Karpas-422 (cell line): ENCODE data around the gene GABBR1. TPM values are rescaled to one million over a fixed set of nuclear protein-coding genes. Genes with fewer than 3 reads are reported as not detected.

ENCODE experiments used
- DNase-seq: peaks from one replicate; pipeline ENCODE4 v3.0.0-alpha.2; 2015
- H2AFZ ChIP-seq: fragments of 200-600 bp; sonication (generic); 2 replicates; pipeline ENCODE4 v1.6.1; 2014; ENCODE audit warnings: antibody characterized with exemption, low read length, mixed read lengths
- H3K27ac ChIP-seq: fragments of 200-600 bp; sonication (generic); 2 replicates; pipeline ENCODE4 v1.5.1; 2014; ENCODE audit warnings: mild to moderate bottlenecking, low read length, moderate library complexity
- H3K27me3 ChIP-seq: fragments of 200-600 bp; sonication (generic); 2 replicates; pipeline ENCODE4 v1.6.1; 2014; ENCODE audit warnings: low read length, mixed read lengths
- H3K36me3 ChIP-seq: fragments of 200-600 bp; sonication (generic); 2 replicates; pipeline ENCODE4 v1.6.1; 2014; ENCODE audit warnings: low read length, mixed read lengths; ENCODE audit not compliant: insufficient read depth
- H3K4me1 ChIP-seq: fragments of 200-600 bp; sonication (generic); 2 replicates; pipeline ENCODE4 v1.6.1; 2014; ENCODE audit warnings: mild to moderate bottlenecking, low read length, mixed read lengths
- H3K4me2 ChIP-seq: fragments of 200-600 bp; sonication (generic); 2 replicates; pipeline ENCODE4 v1.6.1; 2014; ENCODE audit warnings: low read length, low read depth, mild to moderate bottlenecking; ENCODE audit not compliant: poor library complexity, severe bottlenecking
- H3K4me3 ChIP-seq: fragments of 200-600 bp; sonication (generic); 2 replicates; pipeline ENCODE4 v1.5.1; 2014; ENCODE audit warnings: mild to moderate bottlenecking, antibody characterized with exemption, low read length, mixed read lengths
- H3K79me2 ChIP-seq: fragments of 200-600 bp; sonication (generic); 2 replicates; pipeline ENCODE4 v1.6.1; 2014; ENCODE audit warnings: mild to moderate bottlenecking, low read length, mixed read lengths
- H3K9ac ChIP-seq: fragments of 200-600 bp; sonication (generic); 2 replicates; pipeline ENCODE4 v1.6.0; 2014; ENCODE audit warnings: low read length
- H3K9me2 ChIP-seq: fragments of 200-600 bp; sonication (generic), shearing (Covaris generic); replicated peaks from 2 replicates; pipeline ENCODE4 v1.6.0; 2014; ENCODE audit warnings: mild to moderate bottlenecking, low read length, moderate library complexity; ENCODE audit not compliant: insufficient read depth
- H3K9me3 ChIP-seq: fragments of 300-700, 200-600 bp; sonication (generic); 2 replicates; pipeline ENCODE4 v1.6.1; 2014; ENCODE audit warnings: low read length, mixed read lengths
- H4K20me1 ChIP-seq: fragments of 200-600 bp; sonication (generic); 2 replicates; pipeline ENCODE4 v1.6.1; 2014; ENCODE audit warnings: mild to moderate bottlenecking, antibody characterized with exemption, low read length, low read depth; ENCODE audit not compliant: insufficient read depth
- total RNA-seq: library from RNA; depleted of rRNA; stranded (reverse); fragments of >200 nt; shearing (Covaris generic); gene quantifications from 2 replicates; pipeline ENCODE4 v1.2.3, GENCODE V29; 2014; ENCODE audit warnings: low replicate concordance

Gene GABBR1
- total RNA-seq, 1 experiment from 2014 or later = 10.5 TPM

GRCh38 chr6:29563435-29563965, 69.5 kb downstream of the GABBR1 start:
- no peak overlapping the region for H3K27ac ChIP-seq
- H2AFZ ChIP-seq = no peak overlapping the region
- peak; percentile 27 for DNase-seq

GRCh38 chr6:29561606-29562181, 71.3 kb downstream of the GABBR1 start:
- DNase-seq = no peak
- H3K9ac ChIP-seq = no peak overlapping the region
- no peaks in the 10 kb centered on the region for H4K20me1 ChIP-seq
- H3K36me3 ChIP-seq = no peaks in the 10 kb centered on the region
- H3K27me3 ChIP-seq = no peaks in the 10 kb centered on the region
- H3K4me3 ChIP-seq = no peak overlapping the region
- H2AFZ ChIP-seq = no peak overlapping the region
- H3K4me1 ChIP-seq = no peaks in the 10 kb centered on the region
- H3K9me3 ChIP-seq = no peaks in the 10 kb centered on the region
- H3K27ac ChIP-seq = no peak overlapping the region
- no peaks in the 10 kb centered on the region for H3K9me2 ChIP-seq
- no peak overlapping the region for H3K4me2 ChIP-seq
- no peaks in the 10 kb centered on the region for H3K79me2 ChIP-seq

More at GRCh38 chr6:29563435-29563965, 69.5 kb downstream of the GABBR1 start:
- no peaks in the 10 kb centered on the region for H3K79me2 ChIP-seq
- H3K9me2 ChIP-seq = no peaks in the 10 kb centered on the region
- no peaks in the 10 kb centered on the region for H3K9me3 ChIP-seq
- no peaks in the 10 kb centered on the region for H4K20me1 ChIP-seq
- no peak overlapping the region for H3K4me3 ChIP-seq
- no peaks in the 10 kb centered on the region for H3K36me3 ChIP-seq
- H3K27me3 ChIP-seq = no peaks in the 10 kb centered on the region
- no peak overlapping the region for H3K9ac ChIP-seq
- no peaks in the 10 kb centered on the region for H3K4me1 ChIP-seq
- H3K4me2 ChIP-seq = no peak overlapping the region

GRCh38 chr6:29561091-29561490, 71.9 kb downstream of the GABBR1 start:
- Histone ChIP-seq H3K9ac (no peak overlapping the region), H3K9me2 (no peaks in the 10 kb centered on the region), H3K27ac (no peak overlapping the region), H3K4me2 (no peak overlapping the region), H3K36me3 (no peaks in the 10 kb centered on the region), H3K4me1 (no peaks in the 10 kb centered on the region), H3K79me2 (no peaks in the 10 kb centered on the region), H3K9me3 (no peaks in the 10 kb centered on the region), H4K20me1 (no peaks in the 10 kb centered on the region), H3K4me3 (no peak overlapping the region), H2AFZ (no peak overlapping the region), H3K27me3 (no peaks in the 10 kb centered on the region)
- DNase-seq = no peak

GRCh38 chr6:29559524-29560287, 73.3 kb downstream of the GABBR1 start, which contains the start of gene UBD:
TSS of gene UBD (minus strand) at chr6:29559732. CDS start at chr6:29559701, 31 bp downstream.
- no peaks in the 10 kb centered on the region for H3K4me1 ChIP-seq
- no peaks in the 10 kb centered on the region for H3K9me3 ChIP-seq
- H3K27ac ChIP-seq = no peak within 1 kb of the TSS
- no peak within 1 kb of the TSS for H2AFZ ChIP-seq
- H3K79me2 ChIP-seq = no peaks in the 10 kb centered on the region
- no peaks in the 10 kb centered on the region for H3K27me3 ChIP-seq
- H3K4me3 ChIP-seq = no peak within 1 kb of the TSS
- H3K9ac ChIP-seq = no peak within 1 kb of the TSS
- H3K4me2 ChIP-seq = no peak within 1 kb of the TSS
- H3K36me3 ChIP-seq = no peaks in the 10 kb centered on the region
- H4K20me1 ChIP-seq = no peaks in the 10 kb centered on the region
- no peak for DNase-seq
- H3K9me2 ChIP-seq = no peaks in the 10 kb centered on the region

DNA sequence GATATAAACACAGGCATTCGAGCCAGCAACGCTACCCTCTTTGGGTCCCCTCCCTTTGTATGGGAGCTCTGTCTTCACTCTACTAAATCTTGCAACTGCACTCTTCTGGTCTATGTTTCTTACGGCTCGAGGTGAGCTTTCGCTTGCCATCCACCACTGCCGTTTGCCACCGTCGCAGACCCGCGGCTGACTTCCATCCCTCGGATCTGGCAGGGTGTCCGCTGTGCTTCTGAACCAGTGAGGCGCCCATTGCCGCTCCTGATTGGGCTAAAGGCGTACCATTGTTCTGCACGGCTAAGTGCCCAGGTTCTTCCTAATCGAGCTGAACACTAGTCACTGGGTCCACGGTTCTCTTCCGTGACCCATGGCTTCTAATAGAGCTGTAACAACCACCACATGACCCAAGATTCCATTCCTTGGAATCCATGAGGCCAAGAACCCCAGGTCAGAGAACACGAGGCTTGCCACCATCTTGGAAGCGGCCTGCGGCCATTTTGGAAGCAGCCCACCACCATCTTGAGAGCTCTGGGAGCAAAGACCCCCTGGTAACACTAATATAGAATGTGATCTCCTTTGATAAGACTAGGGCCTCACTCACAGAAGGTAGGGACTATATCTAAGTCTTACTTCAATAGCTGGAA, 74.4 kb downstream of the GABBR1 start:
- no peak overlapping the region for H3K4me3 ChIP-seq
- H3K36me3 ChIP-seq = no peaks in the 10 kb centered on the region
- H3K9me3 ChIP-seq = no peaks in the 10 kb centered on the region
- no peaks in the 10 kb centered on the region for H3K27me3 ChIP-seq
- no peak overlapping the region for H3K4me2 ChIP-seq
- H2AFZ ChIP-seq = no peak overlapping the region
- DNase-seq = no peak
- H3K27ac ChIP-seq = no peak overlapping the region
- no peaks in the 10 kb centered on the region for H3K79me2 ChIP-seq
- H3K9me2 ChIP-seq = no peaks in the 10 kb centered on the region
- H4K20me1 ChIP-seq = no peaks in the 10 kb centered on the region
- H3K9ac ChIP-seq = no peak overlapping the region
- no peaks in the 10 kb centered on the region for H3K4me1 ChIP-seq

DNA sequence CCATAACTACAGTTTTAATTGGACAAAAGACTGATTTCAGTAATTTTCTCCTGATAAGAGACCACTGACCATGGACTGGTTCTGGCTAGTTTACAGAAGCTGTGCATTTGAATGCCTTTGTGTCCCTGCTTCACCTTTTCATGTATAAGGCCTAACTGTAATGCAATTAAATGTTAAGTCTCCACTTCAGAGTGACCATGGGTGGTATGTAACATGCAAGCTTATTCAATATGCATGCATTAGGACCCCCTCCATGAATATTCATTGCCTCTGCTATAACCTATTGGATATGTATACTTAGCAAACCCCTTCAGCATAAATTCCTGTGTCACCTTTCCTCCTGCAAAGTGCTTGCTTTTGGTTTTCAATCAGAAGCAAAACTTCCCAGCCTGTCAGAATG, 75.7 kb downstream of the GABBR1 start:
- H3K9ac ChIP-seq = no peak overlapping the region
- H3K4me3 ChIP-seq = no peak overlapping the region
- no peak overlapping the region for H3K27ac ChIP-seq
- no peaks in the 10 kb centered on the region for H3K36me3 ChIP-seq
- H3K4me2 ChIP-seq = no peak overlapping the region
- H3K79me2 ChIP-seq = no peaks in the 10 kb centered on the region
- H3K27me3 ChIP-seq = no peaks in the 10 kb centered on the region
- no peaks in the 10 kb centered on the region for H3K9me2 ChIP-seq
- H4K20me1 ChIP-seq = no peaks in the 10 kb centered on the region
- H2AFZ ChIP-seq = no peak overlapping the region
- H3K9me3 ChIP-seq = no peaks in the 10 kb centered on the region
- H3K4me1 ChIP-seq = no peaks in the 10 kb centered on the region
- DNase-seq = no peak

GRCh38 chr6:29554764-29555163, 78.2 kb downstream of the GABBR1 start:
- DNase-seq = no peak
- H3K79me2 ChIP-seq = no peaks in the 10 kb centered on the region
- no peak overlapping the region for H3K9ac ChIP-seq
- H3K4me2 ChIP-seq = no peak overlapping the region
- no peak overlapping the region for H3K27ac ChIP-seq
- no peaks in the 10 kb centered on the region for H3K9me2 ChIP-seq
- H4K20me1 ChIP-seq = no peaks in the 10 kb centered on the region
- no peaks in the 10 kb centered on the region for H3K4me1 ChIP-seq
- H3K36me3 ChIP-seq = no peaks in the 10 kb centered on the region
- no peak overlapping the region for H3K4me3 ChIP-seq
- H3K9me3 ChIP-seq = no peaks in the 10 kb centered on the region
- H2AFZ ChIP-seq = no peak overlapping the region
- H3K27me3 ChIP-seq = no peaks in the 10 kb centered on the region
